K562 (cell line): ENCODE data around the gene WHAMM. TPM values are rescaled to one million over a fixed set of nuclear protein-coding genes. Genes with fewer than 3 reads are reported as not detected.

Source experiments
- ATAC-seq: fragments of 200-7000 bp; cut with Tn5 transposase; 3 replicates; pipeline ENCODE4 v1.9.1; 2020; ENCODE audit warnings: moderate library complexity
- BruUV-seq: library from RNA; stranded (reverse); fragments of 400-500 nt; replicated peaks from 2 replicates; lab custom pipeline; 2021; lab: Mats Ljungman, UMichigan
- CTCF ChIA-PET: fragments of 300-600 bp; formaldehyde crosslinking; extraction: SDS; loops from one replicate; lab custom pipeline; 2021; ENCODE audit warnings: low intra/inter-chr PET ratio; lab: Yijun Ruan, JAX
- POLR2A ChIA-PET: fragments of 300-600, 350-650 bp; sonication (Branson Sonifier 250); formaldehyde crosslinking; extraction: SDS; loops from one replicate; lab custom pipeline; 2021; ENCODE audit warnings: antibody characterized with exemption, inconsistent platforms; lab: Yijun Ruan, JAX
- DNase-seq, 4 experiments: peaks; one replicate each; pipeline versions ENCODE4 v3.0.0 to v3.0.0-alpha.2; 2011 to 2018; ENCODE audit warnings: low spot score in 3 of 4, mixed read lengths in 3 of 4; ENCODE audit errors: extremely low read depth in 1 of 4
- FAIRE-seq: peaks from 2 replicates; lab custom pipeline; 2011; peaks lifted over from hg19 to GRCh38; lab: Jason Lieb, UNC
- H2AFZ ChIP-seq: 2 replicates; pipeline ENCODE4 v1.6.0; 2011; ENCODE audit warnings: low read depth, low read length, control low read depth, inconsistent platforms
- H3K27ac ChIP-seq: fragments of 200-600 bp; 3 replicates; pipeline ENCODE4 v1.8.0; 2011; ENCODE audit warnings: low read depth, mild to moderate bottlenecking, control low read depth, inconsistent platforms, low read length, moderate library complexity, mixed read lengths; ENCODE audit errors: extremely low read depth
- H3K27me3 ChIP-seq, 2 experiments: fragments of 300-600 bp in 1 of 2; 2 replicates in 1 of 2; 3 replicates in 1 of 2; pipeline versions ENCODE4 v1.6.0 to v1.8.0; 2011; ENCODE audit warnings: inconsistent platforms in 2 of 2, low read length in 2 of 2, mild to moderate bottlenecking in 1 of 2, mixed read lengths in 1 of 2, moderate library complexity in 1 of 2; ENCODE audit not compliant: control insufficient read depth in 2 of 2, insufficient read depth in 2 of 2
- H3K36me3 ChIP-seq: fragments of 300-600 bp; 3 replicates; pipeline ENCODE4 v1.8.0; 2011; ENCODE audit warnings: mild to moderate bottlenecking, low read length, inconsistent platforms; ENCODE audit not compliant: control insufficient read depth, insufficient read depth
- H3K4me1 ChIP-seq, 2 experiments: fragments of 200-600 bp in 1 of 2; replicated peaks in 1 of 2; 2 replicates in 1 of 2; 3 replicates in 1 of 2; pipeline versions ENCODE4 v1.5.1 to v1.8.0; 2011; ENCODE audit warnings: inconsistent platforms in 2 of 2, low read length in 2 of 2, mild to moderate bottlenecking in 1 of 2, mixed read lengths in 1 of 2, moderate library complexity in 1 of 2; ENCODE audit not compliant: control insufficient read depth in 2 of 2, insufficient read depth in 2 of 2
- H3K4me2 ChIP-seq: 2 replicates; pipeline ENCODE4 v1.6.1; 2011; ENCODE audit warnings: low read length, control low read depth, inconsistent platforms, mixed read lengths; ENCODE audit not compliant: insufficient read depth
- H3K4me3 ChIP-seq: fragments of 200-600 bp; sonication (generic), shearing (Covaris generic); 2 replicates; pipeline ENCODE4 v1.5.1; 2016; ENCODE audit warnings: control low read depth, inconsistent platforms
- H3K79me2 ChIP-seq: fragments of 200-600 bp; 3 replicates; pipeline ENCODE4 v1.8.0; 2011; ENCODE audit warnings: low read length, inconsistent platforms; ENCODE audit not compliant: control insufficient read depth, insufficient read depth
- H3K9ac ChIP-seq, 2 experiments: 2 replicates each; pipeline versions ENCODE4 v1.6.0 to v1.6.1; 2011; ENCODE audit warnings: low read depth in 2 of 2, low read length in 2 of 2, control low read depth in 1 of 2, inconsistent platforms in 1 of 2, mild to moderate bottlenecking in 1 of 2, mixed read lengths in 1 of 2; ENCODE audit not compliant: insufficient read depth in 1 of 2
- H3K9me1 ChIP-seq: one replicate; pipeline ENCODE4 v1.6.0; 2011; ENCODE audit warnings: inconsistent platforms, mild to moderate bottlenecking, low read length, moderate library complexity; ENCODE audit not compliant: control insufficient read depth, insufficient read depth
- H3K9me3 ChIP-seq: replicated peaks from 2 replicates; pipeline ENCODE4 v1.5.1; 2011; ENCODE audit warnings: low read depth, low read length, inconsistent platforms; ENCODE audit not compliant: control insufficient read depth, insufficient read depth
- H4K20me1 ChIP-seq: replicated peaks from 2 replicates; pipeline ENCODE4 v1.6.1; 2011; ENCODE audit warnings: low read length, inconsistent platforms, mixed read lengths; ENCODE audit not compliant: control insufficient read depth, insufficient read depth
- ATF7 ChIP-seq: fragments of 450-650 bp; IDR thresholded peaks from 2 replicates; pipeline ENCODE4 v1.7.1; 2014; ENCODE audit warnings: mild to moderate bottlenecking, moderate library complexity
- CC2D1A ChIP-seq: fragments of 450-650 bp; IDR thresholded peaks from 2 replicates; pipeline ENCODE4 v1.6.1; 2017; ENCODE audit warnings: mild to moderate bottlenecking
- DNMT1 ChIP-seq: fragments of 450-650 bp; IDR thresholded peaks from 2 replicates; pipeline ENCODE4 v1.6.1; 2016; ENCODE audit warnings: antibody characterized with exemption, mild to moderate bottlenecking
- ETV1 ChIP-seq: fragments of 450-650 bp; conservative IDR thresholded peaks from 2 replicates; pipeline ENCODE4 v1.6.1; 2016; ENCODE audit warnings: missing genetic modification characterization, control low read depth, low read depth, missing compliant biosample characterization
- MED1 ChIP-seq: sonication (generic); formaldehyde crosslinking; IDR thresholded peaks from 2 replicates; pipeline ENCODE4 v1.8.1; 2023; ENCODE audit warnings: missing genetic modification reagents, borderline replicate concordance
- SREBF2 ChIP-seq: sonication (generic); formaldehyde crosslinking; IDR thresholded peaks from 2 replicates; pipeline ENCODE4 v1.4.0; 2020; ENCODE audit warnings: mild to moderate bottlenecking, missing genetic modification reagents
- ZBED1 ChIP-seq: IDR thresholded peaks from 2 replicates; pipeline ENCODE4 v1.6.1; 2014
- WGBS: fragments of 100-300 bp; shearing (Covaris generic); methylation state at CpG from one replicate; pipeline ENCODE4 v1.1.6; 2016; ENCODE audit warnings: low coverage, mixed read lengths; ENCODE audit not compliant: insufficient coverage; ENCODE audit errors: missing lambda C conversion rate; 5-methylcytosine and 5-hydroxymethylcytosine counted together
- in situ Hi-C: fragments of 300-500 bp; cut with MboI; formaldehyde crosslinking; loops from 4 replicates; pipeline ENCODE4 v1.15.0; 2018; ENCODE audit warnings: inconsistent platforms, mixed read lengths
- intact Hi-C: fragments of 100-400 bp; cut with micrococcal nuclease; formaldehyde crosslinking; loops from 2 replicates; pipeline ENCODE4 v1.14.2; 2022
- polyA plus RNA-seq, 8 experiments: library from polyadenylated mRNA; depleted of rRNA in 4 of 8; stranded (reverse) in 5 of 8; unstranded in 3 of 8; fragments of >200 nt; fragmentation: Nextera tagmentation in 2 of 8; fragmentation: Illumina TruSeq in 1 of 8; extraction: Ambion mirVana in 2 of 8; extraction: Trizol in 1 of 8; gene quantifications; 2 replicates each; pipeline versions ENCODE4 v1.2.1 to v1.2.3, GENCODE V29; 2011 to 2014; ENCODE audit warnings: inconsistent platforms in 1 of 8, missing spikeins in 1 of 8
- total RNA-seq, 7 experiments: library from RNA; depleted of rRNA in 6 of 7; stranded (reverse); fragments of >200 nt in 6 of 7; fragmentation: Illumina TruSeq in 2 of 7; extraction: Trizol in 2 of 7; gene quantifications; 2 replicates each; pipeline versions ENCODE4 v1.2.1 to v1.2.3, GENCODE V29; 2011 to 2021; ENCODE audit warnings: low replicate concordance in 1 of 7
- TF ChIP-seq, protein P1 (sequence below): fragments of 250-450 bp; sonication (Bioruptor Pico); IDR thresholded peaks from 2 replicates; pipeline ENCODE4 v1.5.0; 2021; ENCODE audit warnings: mild to moderate bottlenecking, borderline replicate concordance
- TF ChIP-seq, protein P2 (sequence below): fragments of 250-450 bp; sonication (Bioruptor Pico); IDR thresholded peaks from 2 replicates; pipeline ENCODE4 v1.4.0; 2020
- TF ChIP-seq, protein P3 (sequence below): sonication (generic); formaldehyde crosslinking; IDR thresholded peaks from 2 replicates; pipeline ENCODE4 v1.5.0; 2020; ENCODE audit warnings: missing genetic modification reagents

WHAMM gene
- total and polyA plus RNA-seq, 9 of the 15 experiments (the other 6 are each of a cell fraction or from before 2014, with no cell fraction given), result 2.0 to 4.8 (median 3.6) TPM

DNA sequence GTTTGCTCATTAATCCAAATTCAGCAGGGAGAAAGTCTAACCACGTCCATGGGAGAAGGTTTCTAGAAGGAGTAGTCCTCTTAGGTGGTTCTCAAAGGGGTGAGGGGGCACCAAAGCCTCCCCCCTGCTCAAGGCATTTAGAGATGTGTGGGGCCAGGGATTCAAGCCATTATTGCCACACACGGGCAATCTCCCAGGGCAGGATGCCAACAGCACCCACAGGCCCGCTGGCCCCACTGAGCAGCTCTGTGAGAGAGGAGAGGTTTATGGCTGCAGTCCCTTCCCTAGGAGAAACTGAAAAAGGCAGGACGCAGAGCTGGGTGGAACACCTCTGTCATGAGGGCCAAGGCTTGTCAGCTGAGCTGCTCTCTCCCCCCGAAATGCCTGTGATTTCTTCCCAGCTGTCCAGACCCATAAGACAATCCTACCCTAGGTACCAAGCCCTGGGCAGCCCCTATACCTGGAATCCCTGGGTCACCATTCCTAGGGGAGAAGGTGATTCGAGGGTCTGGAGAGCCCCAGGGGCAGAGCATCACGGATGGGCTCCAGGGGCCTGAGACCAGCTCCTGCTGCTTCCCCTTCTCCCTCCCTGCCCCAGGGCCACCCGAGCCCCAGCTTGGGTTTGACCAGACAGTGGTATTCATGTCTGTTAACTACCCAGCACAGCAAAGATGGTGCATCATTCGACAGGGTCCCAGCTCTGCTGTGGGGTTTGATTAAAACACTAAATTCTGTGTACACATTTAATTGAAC, 39.0 kb downstream of the WHAMM start:
- Histone ChIP-seq H3K4me1 (peaks cover 35 to 50% of the 10 kb centered on the region in 2 experiments; a peak in 4 of 5 replicates), H3K27ac (no peak overlapping the region)
- POLR2A ChIA-PET, result interaction anchor here (0.5 to 3.3 kb wide), 4 partner anchors 8 to 279 kb away, joined by 3 to 14 read pairs (median 4); no protein-coding TSS in a partner anchor
- TF ChIP-seq MED1 (CRISPR knock-in tag) (no peak), ETV1 (tag) (no peak), CC2D1A (no peak), SREBF2 (no peak), ZBED1 (no peak), ATF7 (no peak), DNMT1 (no peak)
- TF ChIP-seq, protein P1, sequence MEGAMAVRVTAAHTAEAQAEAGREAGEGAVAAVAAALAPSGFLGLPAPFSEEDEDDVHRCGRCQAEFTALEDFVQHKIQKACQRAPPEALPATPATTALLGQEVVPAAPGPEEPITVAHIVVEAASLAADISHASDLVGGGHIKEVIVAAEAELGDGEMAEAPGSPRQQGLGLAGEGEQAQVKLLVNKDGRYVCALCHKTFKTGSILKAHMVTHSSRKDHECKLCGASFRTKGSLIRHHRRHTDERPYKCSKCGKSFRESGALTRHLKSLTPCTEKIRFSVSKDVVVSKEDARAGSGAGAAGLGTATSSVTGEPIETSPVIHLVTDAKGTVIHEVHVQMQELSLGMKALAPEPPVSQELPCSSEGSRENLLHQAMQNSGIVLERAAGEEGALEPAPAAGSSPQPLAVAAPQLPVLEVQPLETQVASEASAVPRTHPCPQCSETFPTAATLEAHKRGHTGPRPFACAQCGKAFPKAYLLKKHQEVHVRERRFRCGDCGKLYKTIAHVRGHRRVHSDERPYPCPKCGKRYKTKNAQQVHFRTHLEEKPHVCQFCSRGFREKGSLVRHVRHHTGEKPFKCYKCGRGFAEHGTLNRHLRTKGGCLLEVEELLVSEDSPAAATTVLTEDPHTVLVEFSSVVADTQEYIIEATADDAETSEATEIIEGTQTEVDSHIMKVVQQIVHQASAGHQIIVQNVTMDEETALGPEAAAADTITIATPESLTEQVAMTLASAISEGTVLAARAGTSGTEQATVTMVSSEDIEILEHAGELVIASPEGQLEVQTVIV, result no peak
- TF ChIP-seq, protein P2, sequence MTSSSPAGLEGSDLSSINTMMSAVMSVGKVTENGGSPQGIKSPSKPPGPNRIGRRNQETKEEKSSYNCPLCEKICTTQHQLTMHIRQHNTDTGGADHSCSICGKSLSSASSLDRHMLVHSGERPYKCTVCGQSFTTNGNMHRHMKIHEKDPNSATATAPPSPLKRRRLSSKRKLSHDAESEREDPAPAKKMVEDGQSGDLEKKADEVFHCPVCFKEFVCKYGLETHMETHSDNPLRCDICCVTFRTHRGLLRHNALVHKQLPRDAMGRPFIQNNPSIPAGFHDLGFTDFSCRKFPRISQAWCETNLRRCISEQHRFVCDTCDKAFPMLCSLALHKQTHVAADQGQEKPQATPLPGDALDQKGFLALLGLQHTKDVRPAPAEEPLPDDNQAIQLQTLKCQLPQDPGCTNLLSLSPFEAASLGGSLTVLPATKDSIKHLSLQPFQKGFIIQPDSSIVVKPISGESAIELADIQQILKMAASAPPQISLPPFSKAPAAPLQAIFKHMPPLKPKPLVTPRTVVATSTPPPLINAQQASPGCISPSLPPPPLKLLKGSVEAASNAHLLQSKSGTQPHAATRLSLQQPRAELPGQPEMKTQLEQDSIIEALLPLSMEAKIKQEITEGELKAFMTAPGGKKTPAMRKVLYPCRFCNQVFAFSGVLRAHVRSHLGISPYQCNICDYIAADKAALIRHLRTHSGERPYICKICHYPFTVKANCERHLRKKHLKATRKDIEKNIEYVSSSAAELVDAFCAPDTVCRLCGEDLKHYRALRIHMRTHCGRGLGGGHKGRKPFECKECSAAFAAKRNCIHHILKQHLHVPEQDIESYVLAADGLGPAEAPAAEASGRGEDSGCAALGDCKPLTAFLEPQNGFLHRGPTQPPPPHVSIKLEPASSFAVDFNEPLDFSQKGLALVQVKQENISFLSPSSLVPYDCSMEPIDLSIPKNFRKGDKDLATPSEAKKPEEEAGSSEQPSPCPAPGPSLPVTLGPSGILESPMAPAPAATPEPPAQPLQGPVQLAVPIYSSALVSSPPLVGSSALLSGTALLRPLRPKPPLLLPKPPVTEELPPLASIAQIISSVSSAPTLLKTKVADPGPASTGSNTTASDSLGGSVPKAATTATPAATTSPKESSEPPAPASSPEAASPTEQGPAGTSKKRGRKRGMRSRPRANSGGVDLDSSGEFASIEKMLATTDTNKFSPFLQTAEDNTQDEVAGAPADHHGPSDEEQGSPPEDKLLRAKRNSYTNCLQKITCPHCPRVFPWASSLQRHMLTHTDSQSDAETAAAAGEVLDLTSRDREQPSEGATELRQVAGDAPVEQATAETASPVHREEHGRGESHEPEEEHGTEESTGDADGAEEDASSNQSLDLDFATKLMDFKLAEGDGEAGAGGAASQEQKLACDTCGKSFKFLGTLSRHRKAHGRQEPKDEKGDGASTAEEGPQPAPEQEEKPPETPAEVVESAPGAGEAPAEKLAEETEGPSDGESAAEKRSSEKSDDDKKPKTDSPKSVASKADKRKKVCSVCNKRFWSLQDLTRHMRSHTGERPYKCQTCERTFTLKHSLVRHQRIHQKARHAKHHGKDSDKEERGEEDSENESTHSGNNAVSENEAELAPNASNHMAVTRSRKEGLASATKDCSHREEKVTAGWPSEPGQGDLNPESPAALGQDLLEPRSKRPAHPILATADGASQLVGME (CRISPR knock-in tag), result no peak
- TF ChIP-seq, protein P3, sequence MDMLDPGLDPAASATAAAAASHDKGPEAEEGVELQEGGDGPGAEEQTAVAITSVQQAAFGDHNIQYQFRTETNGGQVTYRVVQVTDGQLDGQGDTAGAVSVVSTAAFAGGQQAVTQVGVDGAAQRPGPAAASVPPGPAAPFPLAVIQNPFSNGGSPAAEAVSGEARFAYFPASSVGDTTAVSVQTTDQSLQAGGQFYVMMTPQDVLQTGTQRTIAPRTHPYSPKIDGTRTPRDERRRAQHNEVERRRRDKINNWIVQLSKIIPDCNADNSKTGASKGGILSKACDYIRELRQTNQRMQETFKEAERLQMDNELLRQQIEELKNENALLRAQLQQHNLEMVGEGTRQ (CRISPR knock-in tag), result no peak

More for the DNA sequence above, 39.0 kb downstream of the WHAMM start:
- H4K20me1 ChIP-seq, result no peaks in the 10 kb centered on the region
- H3K79me2 ChIP-seq, result no peaks in the 10 kb centered on the region
- DNase-seq (no peak), ATAC-seq (no peak), FAIRE-seq (no peak)
- H3K27me3 ChIP-seq, result no peaks in the 10 kb centered on the region
- peak overlapping the region in 1 of 2 experiments; percentile 52; a peak in 2 of 4 replicates for H3K9ac ChIP-seq
- H3K9me1 ChIP-seq, result no peaks in the 10 kb centered on the region
- no peaks in the 10 kb centered on the region for H3K36me3 ChIP-seq
- H3K4me2 ChIP-seq, result no peak overlapping the region
- H3K4me3 ChIP-seq, result no peak overlapping the region
- BruUV-seq, result no TSS peak
- CTCF ChIA-PET, result interaction anchor here (1.8 kb wide), 1 partner anchor 152 kb away, joined by 6 read pairs; no protein-coding TSS in a partner anchor
- H2AFZ ChIP-seq, result peak overlapping the region; percentile 95; the same call in 1 of the 2 replicates
- intact Hi-C loops, result loop anchor here (5.0 kb wide), 2 partner anchors 36 to 359 kb away; partner anchors contain the start of gene HDGFL3
- in situ Hi-C loops, result no loop called here
- 72% methylated on average over 8 of the region's 9 CpGs for WGBS
- H3K9me3 ChIP-seq, result no peaks in the 10 kb centered on the region; the same call in 1 of the 2 replicates
